ENCODE results near the gene FBXW2.

The FBXW2 gene

DNA sequence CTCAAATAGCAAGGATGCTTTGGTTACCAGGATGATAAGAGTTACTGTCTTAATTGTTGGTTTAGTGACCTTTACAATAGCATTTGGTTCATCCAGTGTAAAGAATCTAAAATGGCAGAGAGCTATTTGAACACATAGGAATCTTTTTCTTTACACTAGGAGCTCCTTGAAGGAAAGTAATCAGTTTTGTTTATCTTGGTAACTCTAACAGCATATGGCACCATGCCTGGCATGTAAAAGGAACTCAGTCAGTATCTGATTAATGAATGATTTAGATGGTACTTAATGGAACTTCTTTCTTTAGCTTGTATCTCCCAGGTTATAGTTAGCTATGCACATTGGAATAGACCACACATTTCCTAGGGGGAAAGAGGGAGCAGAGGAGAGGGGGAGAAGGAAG lies 39.6 kb upstream of the FBXW2 start:
- TF ChIP-seq FOXP2 (optimal IDR thresholded peaks at IDR 0.05; ENCODE audit: borderline replicate concordance, extremely low read depth, extremely low read length, insufficient read depth) (no peak), TAF1 (IDR thresholded peaks at IDR 0.05; ENCODE audit: borderline replicate concordance, insufficient read depth, low read length) (no peak), SIN3A (IDR thresholded peaks at IDR 0.05; ENCODE audit: borderline replicate concordance, insufficient read depth, low read length) (no peak), POLR2AphosphoS5 (IDR thresholded peaks at IDR 0.05; ENCODE audit: low read depth, low read length) (no peak)
- TF ChIP-seq, protein P1, sequence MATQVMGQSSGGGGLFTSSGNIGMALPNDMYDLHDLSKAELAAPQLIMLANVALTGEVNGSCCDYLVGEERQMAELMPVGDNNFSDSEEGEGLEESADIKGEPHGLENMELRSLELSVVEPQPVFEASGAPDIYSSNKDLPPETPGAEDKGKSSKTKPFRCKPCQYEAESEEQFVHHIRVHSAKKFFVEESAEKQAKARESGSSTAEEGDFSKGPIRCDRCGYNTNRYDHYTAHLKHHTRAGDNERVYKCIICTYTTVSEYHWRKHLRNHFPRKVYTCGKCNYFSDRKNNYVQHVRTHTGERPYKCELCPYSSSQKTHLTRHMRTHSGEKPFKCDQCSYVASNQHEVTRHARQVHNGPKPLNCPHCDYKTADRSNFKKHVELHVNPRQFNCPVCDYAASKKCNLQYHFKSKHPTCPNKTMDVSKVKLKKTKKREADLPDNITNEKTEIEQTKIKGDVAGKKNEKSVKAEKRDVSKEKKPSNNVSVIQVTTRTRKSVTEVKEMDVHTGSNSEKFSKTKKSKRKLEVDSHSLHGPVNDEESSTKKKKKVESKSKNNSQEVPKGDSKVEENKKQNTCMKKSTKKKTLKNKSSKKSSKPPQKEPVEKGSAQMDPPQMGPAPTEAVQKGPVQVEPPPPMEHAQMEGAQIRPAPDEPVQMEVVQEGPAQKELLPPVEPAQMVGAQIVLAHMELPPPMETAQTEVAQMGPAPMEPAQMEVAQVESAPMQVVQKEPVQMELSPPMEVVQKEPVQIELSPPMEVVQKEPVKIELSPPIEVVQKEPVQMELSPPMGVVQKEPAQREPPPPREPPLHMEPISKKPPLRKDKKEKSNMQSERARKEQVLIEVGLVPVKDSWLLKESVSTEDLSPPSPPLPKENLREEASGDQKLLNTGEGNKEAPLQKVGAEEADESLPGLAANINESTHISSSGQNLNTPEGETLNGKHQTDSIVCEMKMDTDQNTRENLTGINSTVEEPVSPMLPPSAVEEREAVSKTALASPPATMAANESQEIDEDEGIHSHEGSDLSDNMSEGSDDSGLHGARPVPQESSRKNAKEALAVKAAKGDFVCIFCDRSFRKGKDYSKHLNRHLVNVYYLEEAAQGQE (IDR thresholded peaks at IDR 0.05; ENCODE audit: insufficient read depth in 1 of 2, low read depth in 2 of 2, low read length in 2 of 2): no peak

DNA sequence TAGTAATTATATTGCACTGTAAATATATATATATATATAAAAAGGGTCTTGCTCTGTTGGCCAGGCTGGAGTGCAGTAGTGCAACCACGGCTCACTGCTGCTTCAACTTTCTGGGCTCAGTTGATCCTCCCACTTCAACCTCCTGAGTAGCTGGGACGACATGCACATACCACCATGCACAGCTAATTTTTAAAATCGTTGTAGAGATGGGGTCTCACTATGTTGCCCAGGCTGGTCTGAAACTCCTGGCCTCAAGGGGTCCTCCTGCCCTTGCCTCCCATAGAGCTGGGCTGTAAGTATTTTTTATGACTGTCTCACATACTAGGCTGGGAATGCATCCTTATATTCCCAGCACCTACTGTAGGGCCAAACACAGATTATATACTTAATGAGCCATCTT lies 37.6 kb upstream of the FBXW2 start:
- TF ChIP-seq FOXP2 (optimal IDR thresholded peaks at IDR 0.05; ENCODE audit: borderline replicate concordance, extremely low read depth, extremely low read length, insufficient read depth) (no peak), TAF1 (IDR thresholded peaks at IDR 0.05; ENCODE audit: borderline replicate concordance, insufficient read depth, low read length) (no peak), POLR2AphosphoS5 (IDR thresholded peaks at IDR 0.05; ENCODE audit: low read depth, low read length) (no peak), SIN3A (IDR thresholded peaks at IDR 0.05; ENCODE audit: borderline replicate concordance, insufficient read depth, low read length) (no peak)
- TF ChIP-seq, protein P1 (IDR thresholded peaks at IDR 0.05; ENCODE audit: insufficient read depth in 1 of 2, low read depth in 2 of 2, low read length in 2 of 2): no peak

DNA sequence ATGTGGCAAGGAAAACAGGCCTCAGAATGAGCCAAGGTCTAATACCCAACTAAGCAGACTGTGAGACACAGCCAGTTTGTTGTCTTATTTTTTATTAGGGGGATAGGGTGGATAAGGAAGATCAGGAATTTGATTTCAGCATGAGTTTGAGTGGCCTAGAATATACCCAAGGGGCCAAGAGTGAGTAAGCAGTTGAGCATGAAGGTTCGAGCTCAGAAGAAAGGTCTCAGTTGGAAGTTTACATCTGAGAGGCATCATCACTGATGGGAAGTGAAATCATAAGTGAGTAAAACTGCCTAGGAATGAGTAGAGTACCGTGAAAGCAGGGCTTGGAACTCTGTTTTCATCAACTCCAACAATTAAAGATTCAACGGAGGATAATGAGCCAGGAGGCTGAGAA lies 36.9 kb upstream of the FBXW2 start:
- TF ChIP-seq POLR2AphosphoS5 (IDR thresholded peaks at IDR 0.05; ENCODE audit: low read depth, low read length) (no peak), FOXP2 (optimal IDR thresholded peaks at IDR 0.05; ENCODE audit: borderline replicate concordance, extremely low read depth, extremely low read length, insufficient read depth) (no peak), TAF1 (IDR thresholded peaks at IDR 0.05; ENCODE audit: borderline replicate concordance, insufficient read depth, low read length) (no peak), SIN3A (IDR thresholded peaks at IDR 0.05; ENCODE audit: borderline replicate concordance, insufficient read depth, low read length) (no peak)
- TF ChIP-seq, protein P1 (IDR thresholded peaks at IDR 0.05; ENCODE audit: insufficient read depth in 1 of 2, low read depth in 2 of 2, low read length in 2 of 2): no peak

DNA sequence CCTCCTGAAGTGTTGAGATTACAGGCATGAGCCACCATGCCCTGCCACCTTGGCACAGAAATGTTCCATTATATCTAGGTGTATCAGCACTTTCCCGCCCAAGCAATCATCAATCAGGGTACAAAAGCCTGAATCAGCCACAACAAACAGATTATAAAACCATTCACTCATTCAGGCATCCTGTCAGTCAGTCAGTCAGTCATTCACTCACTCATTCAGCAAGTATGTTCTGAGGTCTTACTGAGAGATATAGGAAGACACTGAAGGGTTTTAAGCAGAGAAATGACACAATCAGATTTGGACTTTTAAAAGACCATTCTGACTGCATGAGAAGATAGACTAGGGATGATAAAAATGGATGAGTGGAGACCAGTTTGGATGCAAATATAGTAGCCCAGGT lies 36.4 kb upstream of the FBXW2 start:
- TF ChIP-seq POLR2AphosphoS5 (IDR thresholded peaks at IDR 0.05; ENCODE audit: low read depth, low read length): no peak
- TF ChIP-seq TAF1 (IDR thresholded peaks at IDR 0.05; ENCODE audit: borderline replicate concordance, insufficient read depth, low read length): no peak
- TF ChIP-seq FOXP2 (optimal IDR thresholded peaks at IDR 0.05; ENCODE audit: borderline replicate concordance, extremely low read depth, extremely low read length, insufficient read depth): no peak
- TF ChIP-seq, protein P1 (IDR thresholded peaks at IDR 0.05; ENCODE audit: insufficient read depth in 1 of 2, low read depth in 2 of 2, low read length in 2 of 2): no peak
- no peak for TF ChIP-seq SIN3A (IDR thresholded peaks at IDR 0.05; ENCODE audit: borderline replicate concordance, insufficient read depth, low read length)

DNA sequence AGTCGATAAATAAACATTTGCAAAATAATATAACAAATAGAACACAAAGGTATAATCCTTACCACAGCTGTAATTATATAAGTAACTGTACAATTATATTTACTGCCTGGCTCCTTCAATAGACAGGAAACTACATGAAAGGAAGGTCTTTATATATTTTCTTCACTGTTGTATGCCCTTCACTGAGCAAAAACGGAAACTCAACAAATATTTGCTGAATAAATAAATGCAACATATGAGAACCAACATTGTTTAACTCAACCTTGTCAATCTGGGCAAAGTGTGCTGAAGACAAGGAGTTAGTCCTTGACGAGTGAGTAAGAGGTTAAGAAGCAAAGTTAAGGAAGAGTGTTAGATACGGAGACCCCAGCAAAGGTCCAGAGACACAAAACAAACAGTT lies 26.9 kb upstream of the FBXW2 start:
- TF ChIP-seq, protein P1 (IDR thresholded peaks at IDR 0.05; ENCODE audit: insufficient read depth in 1 of 2, low read depth in 2 of 2, low read length in 2 of 2): no peak
- no peak for TF ChIP-seq POLR2AphosphoS5 (IDR thresholded peaks at IDR 0.05; ENCODE audit: low read depth, low read length)
- no peak for TF ChIP-seq TAF1 (IDR thresholded peaks at IDR 0.05; ENCODE audit: borderline replicate concordance, insufficient read depth, low read length)
- TF ChIP-seq SIN3A (IDR thresholded peaks at IDR 0.05; ENCODE audit: borderline replicate concordance, insufficient read depth, low read length): no peak
- TF ChIP-seq FOXP2 (optimal IDR thresholded peaks at IDR 0.05; ENCODE audit: borderline replicate concordance, extremely low read depth, extremely low read length, insufficient read depth): no peak

Measured in PFSK-1 (cell line).